Neural progenitor cell (in vitro differentiated cells): ENCODE data around the gene ARHGAP9.

ENCODE experiments used
- EZH2 ChIP-seq: fragments of 200-600 bp; sonication (generic); IDR thresholded peaks from 2 replicates; pipeline ENCODE4 v1.6.1; 2017; ENCODE audit warnings: antibody characterized with exemption, mild to moderate bottlenecking, moderate library complexity
- TF ChIP-seq, protein P1 (sequence below): fragments of 200-600 bp; sonication (generic); IDR thresholded peaks from 2 replicates; pipeline ENCODE4 v1.5.1; 2017; ENCODE audit warnings: antibody characterized with exemption, mild to moderate bottlenecking

GRCh38 chr12:57473886-57474285 is 5.8 kb downstream of the ARHGAP9 start:
- TF ChIP-seq, protein P1, sequence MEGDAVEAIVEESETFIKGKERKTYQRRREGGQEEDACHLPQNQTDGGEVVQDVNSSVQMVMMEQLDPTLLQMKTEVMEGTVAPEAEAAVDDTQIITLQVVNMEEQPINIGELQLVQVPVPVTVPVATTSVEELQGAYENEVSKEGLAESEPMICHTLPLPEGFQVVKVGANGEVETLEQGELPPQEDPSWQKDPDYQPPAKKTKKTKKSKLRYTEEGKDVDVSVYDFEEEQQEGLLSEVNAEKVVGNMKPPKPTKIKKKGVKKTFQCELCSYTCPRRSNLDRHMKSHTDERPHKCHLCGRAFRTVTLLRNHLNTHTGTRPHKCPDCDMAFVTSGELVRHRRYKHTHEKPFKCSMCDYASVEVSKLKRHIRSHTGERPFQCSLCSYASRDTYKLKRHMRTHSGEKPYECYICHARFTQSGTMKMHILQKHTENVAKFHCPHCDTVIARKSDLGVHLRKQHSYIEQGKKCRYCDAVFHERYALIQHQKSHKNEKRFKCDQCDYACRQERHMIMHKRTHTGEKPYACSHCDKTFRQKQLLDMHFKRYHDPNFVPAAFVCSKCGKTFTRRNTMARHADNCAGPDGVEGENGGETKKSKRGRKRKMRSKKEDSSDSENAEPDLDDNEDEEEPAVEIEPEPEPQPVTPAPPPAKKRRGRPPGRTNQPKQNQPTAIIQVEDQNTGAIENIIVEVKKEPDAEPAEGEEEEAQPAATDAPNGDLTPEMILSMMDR, result no peak
- TF ChIP-seq EZH2, result no peak
